LNCaP clone FGC (cell line): ENCODE results near the gene NLGN3.

Experiments used
- DNase-seq: peaks from one replicate; pipeline ENCODE4 v3.0.0-alpha.2; 2011; ENCODE audit warnings: low read depth
- H3K4me3 ChIP-seq: 2 replicates; pipeline ENCODE4 v1.5.1; 2011; ENCODE audit warnings: mild to moderate bottlenecking, low read depth, low read length, control low read depth
- CTCF ChIP-seq: IDR thresholded peaks from 2 replicates; pipeline ENCODE4 v1.5.1; 2012; ENCODE audit warnings: mild to moderate bottlenecking; ENCODE audit not compliant: control insufficient read depth, insufficient read depth; ENCODE audit errors: extremely low read depth

NLGN3 gene

DNA sequence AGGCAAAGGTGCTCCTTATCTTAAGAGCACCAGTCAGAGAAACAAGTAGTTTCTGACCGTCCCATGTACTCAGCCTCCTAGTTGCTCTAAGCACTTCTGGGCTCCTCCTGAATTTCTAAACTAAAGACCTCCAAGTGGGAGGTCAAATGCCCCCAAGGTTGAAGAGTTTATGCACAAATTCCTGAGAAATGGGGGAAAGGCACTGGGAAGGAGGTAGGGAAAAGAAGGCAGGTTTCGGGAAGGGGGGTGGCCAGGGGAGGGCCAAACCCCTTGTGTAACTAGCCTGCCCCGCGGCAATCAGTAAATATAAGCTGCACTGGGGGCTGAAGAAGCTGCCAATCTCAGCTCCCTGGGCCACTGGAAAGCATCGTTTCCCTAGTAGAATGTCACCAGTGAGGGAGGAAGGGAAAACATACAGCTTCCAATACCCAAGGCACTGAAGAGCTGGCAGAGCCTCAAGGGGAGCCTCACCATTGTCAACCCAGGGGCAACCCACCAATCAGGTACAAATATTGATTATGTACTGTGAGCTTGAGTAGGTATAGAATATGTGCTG, 45.6 kb upstream of the NLGN3 start:
- no peak for DNase-seq
- H3K4me3 ChIP-seq: no peak overlapping the region
- no peak for TF ChIP-seq CTCF

GRCh38 chrX:71099736-71100135, 44.9 kb upstream of the NLGN3 start:
- no peak overlapping the region for H3K4me3 ChIP-seq
- DNase-seq: no peak
- no peak for TF ChIP-seq CTCF

GRCh38 chrX:71100581-71101505, 43.8 kb upstream of the NLGN3 start:
- H3K4me3 ChIP-seq: no peak overlapping the region
- no peak for TF ChIP-seq CTCF
- no peak for DNase-seq

- H3K4me3 ChIP-seq: no peak overlapping the region
- no peak for DNase-seq
- TF ChIP-seq CTCF: no peak
These were observed 42.3 kb upstream of the NLGN3 start for GRCh38 chrX:71102292-71102691.

DNA sequence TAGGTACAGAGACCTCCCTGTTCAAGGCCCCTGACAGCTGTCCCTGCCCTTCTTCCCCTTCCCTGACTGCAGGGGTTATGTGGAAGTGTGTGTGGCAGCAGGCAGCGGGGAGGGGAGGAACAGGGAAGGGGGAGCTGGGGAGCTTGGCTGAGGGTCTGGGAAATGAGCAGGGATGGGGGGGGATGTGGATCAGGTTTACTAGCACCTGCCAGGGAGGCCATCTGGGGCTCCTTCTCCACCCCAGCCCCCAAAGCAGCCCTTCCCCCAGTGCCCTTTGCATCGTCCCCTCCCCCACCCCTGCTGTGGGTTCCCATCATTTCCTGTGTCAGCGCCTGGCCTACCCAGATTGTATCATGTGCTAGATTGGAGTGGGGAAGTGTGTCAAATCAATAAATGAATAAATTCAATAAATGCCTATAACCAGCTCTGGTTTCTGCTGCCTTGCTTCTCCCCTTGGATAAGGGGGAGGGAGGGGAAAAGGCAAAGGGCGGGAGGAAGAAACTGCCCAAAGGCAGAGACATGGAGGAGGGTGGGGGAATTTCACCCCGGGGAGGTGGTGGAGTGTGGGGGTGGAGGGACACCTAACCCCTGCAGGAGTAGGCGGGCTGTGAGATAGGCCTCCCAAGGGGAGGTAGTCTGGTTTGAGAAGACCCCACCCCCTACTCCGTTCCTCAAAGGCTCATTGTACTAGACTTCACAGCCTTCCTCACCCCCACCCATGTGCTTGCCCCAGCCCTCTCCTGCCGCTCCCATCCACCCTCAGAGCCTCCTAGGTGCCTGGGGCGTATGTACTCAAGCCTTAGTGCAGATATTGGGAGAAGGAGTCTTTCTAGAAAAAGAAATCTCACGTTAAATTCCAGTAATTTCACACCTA, 41.3 kb upstream of the NLGN3 start:
- no peak overlapping the region for H3K4me3 ChIP-seq
- no peak for DNase-seq
- TF ChIP-seq CTCF: no peak

- DNase-seq: no peak
- no peak overlapping the region for H3K4me3 ChIP-seq
- TF ChIP-seq CTCF: no peak
These were observed 39.0 kb upstream of the NLGN3 start for GRCh38 chrX:71105628-71106027.
